RWPE2 (cell line): ENCODE measurements around the gene MAGEA6.
"Not testable (repeated sequence)": the region's sequence is repeated elsewhere in the genome, so short reads cannot be mapped to it uniquely, and the experiment has no call there.

Source experiments
- ATAC-seq: fragments of 200-7000 bp; cut with Tn5 transposase; 3 replicates; pipeline ENCODE4 v1.9.1; 2021; ENCODE audit warnings: low read depth
- DNase-seq: peaks from one replicate; pipeline ENCODE4 v3.0.0-alpha.2; 2020; ENCODE audit warnings: low spot score
- H3K27ac ChIP-seq: fragments of 450-650 bp; 2 replicates; pipeline ENCODE4 v1.5.1; 2017; ENCODE audit warnings: mild to moderate bottlenecking; ENCODE audit not compliant: poor library complexity, severe bottlenecking
- H3K27me3 ChIP-seq: fragments of 250-450 bp; sonication (Bioruptor Pico); 2 replicates; pipeline ENCODE4 v1.5.1; 2021; ENCODE audit warnings: mild to moderate bottlenecking, moderate library complexity; ENCODE audit not compliant: insufficient read depth, poor library complexity, severe bottlenecking
- H3K36me3 ChIP-seq: fragments of 250-450 bp; sonication (Bioruptor Pico); 2 replicates; pipeline ENCODE4 v1.5.1; 2020; ENCODE audit warnings: low read depth, mild to moderate bottlenecking, moderate library complexity
- H3K4me1 ChIP-seq: fragments of 250-450 bp; sonication (Bioruptor Pico); 2 replicates; pipeline ENCODE4 v1.5.1; 2021; ENCODE audit warnings: mild to moderate bottlenecking, moderate library complexity; ENCODE audit not compliant: insufficient read depth, poor library complexity, severe bottlenecking
- H3K4me3 ChIP-seq: fragments of 250-450 bp; sonication (Bioruptor Pico); 2 replicates; pipeline ENCODE4 v1.5.1; 2021; ENCODE audit warnings: mild to moderate bottlenecking, moderate library complexity; ENCODE audit not compliant: severe bottlenecking
- H3K9me3 ChIP-seq: fragments of 250-450 bp; sonication (Bioruptor Pico); 2 replicates; pipeline ENCODE4 v1.5.1; 2021; ENCODE audit warnings: mild to moderate bottlenecking, moderate library complexity; ENCODE audit not compliant: severe bottlenecking
- CTCF ChIP-seq: fragments of 450-650 bp; IDR thresholded peaks from one replicate; pipeline ENCODE4 v1.5.1; 2017; ENCODE audit warnings: mild to moderate bottlenecking, moderate library complexity; ENCODE audit not compliant: poor library complexity, severe bottlenecking

The MAGEA6 gene

GRCh38 chrX:152758918-152759317, 10.6 kb downstream of the MAGEA6 start, which contains the start of gene CSAG3:
Gene CSAG3, plus strand, starts transcription at chrX:152759218.
- H3K4me1 ChIP-seq, DNase-seq, H3K9me3 ChIP-seq, H3K4me3 ChIP-seq, H3K27ac ChIP-seq, ATAC-seq, H3K27me3 ChIP-seq, H3K36me3 ChIP-seq: not testable (repeated sequence)

GRCh38 chrX:152754871-152755270, 14.6 kb downstream of the MAGEA6 start:
- H3K9me3 ChIP-seq, H3K27me3 ChIP-seq, DNase-seq, H3K36me3 ChIP-seq, H3K4me1 ChIP-seq, H3K27ac ChIP-seq, H3K4me3 ChIP-seq, ATAC-seq: not testable (repeated sequence)

GRCh38 chrX:152753686-152754650, 15.5 kb downstream of the MAGEA6 start, which contains the start of gene MAGEA2:
Gene MAGEA2, minus strand, starts transcription at chrX:152753842. Its CDS starts 2,479 bp downstream, at chrX:152751363.
- not testable (repeated sequence) for H3K27me3 ChIP-seq, DNase-seq, H3K4me3 ChIP-seq, ATAC-seq, H3K9me3 ChIP-seq, H3K27ac ChIP-seq, H3K36me3 ChIP-seq, H3K4me1 ChIP-seq

- no peaks in the 10 kb centered on the region for H3K4me1 ChIP-seq
- H3K4me3 ChIP-seq = no peak overlapping the region
- DNase-seq (no peak), ATAC-seq (no peak)
- no peak overlapping the region for H3K27ac ChIP-seq
- no peaks in the 10 kb centered on the region for H3K27me3 ChIP-seq
- TF ChIP-seq CTCF = no peak
- no peaks in the 10 kb centered on the region for H3K9me3 ChIP-seq
- H3K36me3 ChIP-seq = no peaks in the 10 kb centered on the region
Observed at GRCh38 chrX:152738560-152738959, 30.9 kb downstream of the MAGEA6 start.

- not testable (repeated sequence) for H3K36me3 ChIP-seq, H3K4me3 ChIP-seq, H3K27me3 ChIP-seq, H3K9me3 ChIP-seq, ATAC-seq, H3K27ac ChIP-seq, H3K4me1 ChIP-seq, DNase-seq
Observed at GRCh38 chrX:152736528-152736927, 33.0 kb downstream of the MAGEA6 start.

GRCh38 chrX:152735860-152736511, 33.5 kb downstream of the MAGEA6 start:
- ATAC-seq = no peak
- H3K4me1 ChIP-seq = no peaks in the 10 kb centered on the region
- no peak overlapping the region for H3K4me3 ChIP-seq
- H3K36me3 ChIP-seq = no peaks in the 10 kb centered on the region
- H3K27me3 ChIP-seq = no peaks in the 10 kb centered on the region
- no peak for DNase-seq
- no peak overlapping the region for H3K27ac ChIP-seq
- no peak for TF ChIP-seq CTCF
- H3K9me3 ChIP-seq = no peaks in the 10 kb centered on the region
